Measurements from ENCODE around the gene WDSUB1.

WDSUB1 gene

DNA sequence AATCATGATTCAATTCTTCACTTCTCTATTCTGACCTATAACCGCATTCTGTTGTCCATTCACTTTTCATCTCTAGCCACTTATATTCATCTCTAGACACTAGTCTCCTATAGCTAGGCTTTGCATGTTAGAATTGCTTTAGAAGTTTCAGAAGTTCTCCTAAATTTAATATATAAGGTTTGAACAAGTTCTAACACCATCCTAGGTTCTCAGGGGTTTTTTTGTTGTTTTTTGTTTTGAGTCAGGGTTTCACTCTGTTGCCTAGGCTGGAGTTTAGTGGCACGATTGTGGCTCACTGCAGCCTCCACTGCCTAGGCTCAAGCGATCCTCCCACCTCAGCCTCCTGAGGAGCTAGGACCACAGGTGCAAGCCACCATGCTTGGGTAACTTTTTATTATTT lies 19.9 kb downstream of the WDSUB1 start:
- no peak for DNase-seq

- DNase-seq: no peak
Measured at GRCh38 chr2:159265171-159265576, 21.3 kb downstream of the WDSUB1 start.

GRCh38 chr2:159262904-159263303 lies 23.6 kb downstream of the WDSUB1 start:
- DNase-seq: no peak

DNA sequence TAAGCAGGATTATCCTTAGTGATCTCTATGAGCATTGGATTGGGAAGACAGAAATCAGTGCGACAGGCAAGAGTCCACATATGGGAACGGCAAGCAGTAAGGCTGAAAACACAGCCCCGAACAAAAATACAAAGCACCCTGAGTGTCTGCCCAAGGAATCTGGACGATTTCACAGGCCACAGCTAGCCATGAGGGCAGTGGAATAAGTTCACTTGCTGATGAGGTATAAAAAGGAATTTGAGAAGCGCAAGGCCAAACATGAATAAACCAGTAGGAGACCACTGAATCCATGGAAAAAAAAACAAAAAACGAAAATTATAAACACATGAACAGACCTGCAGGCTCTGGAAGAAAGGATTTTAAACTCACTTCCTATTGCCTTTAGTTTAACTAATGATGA lies 24.3 kb downstream of the WDSUB1 start:
- no peak for DNase-seq

DNA sequence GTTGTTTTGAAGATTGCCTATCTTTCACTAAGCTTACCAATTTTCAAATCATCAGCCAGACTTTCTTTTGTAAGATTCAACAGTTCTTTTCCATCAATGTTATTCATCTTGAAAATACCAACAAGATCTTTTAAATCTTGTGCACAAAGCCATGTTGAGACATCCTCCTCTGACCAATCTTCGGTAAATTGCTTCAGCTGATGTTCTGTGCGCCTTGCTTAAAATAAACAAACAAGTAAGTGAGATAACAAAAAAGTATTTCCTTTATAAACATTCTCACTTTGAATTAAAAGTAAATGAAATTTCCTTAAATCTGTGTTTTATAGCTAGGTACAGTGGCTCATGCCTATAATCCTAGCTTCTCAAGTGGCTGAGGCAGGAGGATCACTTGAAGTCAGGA lies 30.3 kb downstream of the WDSUB1 start:
- DNase-seq: no peak

GRCh38 chr2:159252905-159253304 lies 33.6 kb downstream of the WDSUB1 start:
- DNase-seq: no peak

GRCh38 chr2:159251296-159252173 lies 35.0 kb downstream of the WDSUB1 start:
- DNase-seq: no peak

GRCh38 chr2:159249990-159250715 lies 36.4 kb downstream of the WDSUB1 start:
- no peak for DNase-seq

DNA sequence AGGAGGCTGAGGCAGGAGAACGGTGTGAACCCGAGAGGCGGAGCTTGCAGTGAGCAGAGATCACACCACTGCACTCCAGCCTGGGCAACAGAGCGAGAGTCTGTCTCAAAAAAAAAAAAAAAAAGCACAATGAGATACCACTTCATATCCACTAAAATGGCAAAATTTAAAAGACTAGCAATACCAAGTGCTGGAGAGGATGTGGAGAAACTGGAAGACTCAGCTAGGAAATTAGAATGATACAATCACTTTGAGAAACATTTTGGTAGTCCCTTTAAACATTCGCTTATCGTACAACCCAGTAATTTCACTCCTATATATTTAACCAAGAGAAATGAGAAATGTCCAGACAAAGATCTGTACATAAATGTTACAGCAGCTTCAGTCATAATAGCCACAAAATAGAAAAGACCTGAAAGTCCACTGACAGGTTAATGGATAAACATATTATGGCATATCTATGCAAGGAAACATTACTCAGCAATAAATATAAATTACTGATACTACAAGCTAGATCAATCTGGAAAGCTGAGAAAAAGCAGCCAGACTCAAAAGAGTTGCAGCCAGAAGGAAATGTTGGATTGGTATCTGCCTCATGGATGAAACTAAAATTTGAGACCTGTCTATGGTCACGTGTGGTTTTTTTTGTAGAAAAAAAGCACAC lies 40.0 kb downstream of the WDSUB1 start:
- DNase-seq: no peak

GRCh38 chr2:159243529-159243928 lies 43.0 kb downstream of the WDSUB1 start:
- no peak for DNase-seq

GRCh38 chr2:159234868-159235267 lies 51.6 kb downstream of the WDSUB1 start:
- DNase-seq: no peak

- no peak for DNase-seq
Measured at GRCh38 chr2:159232456-159233170, 53.9 kb downstream of the WDSUB1 start.

DNA sequence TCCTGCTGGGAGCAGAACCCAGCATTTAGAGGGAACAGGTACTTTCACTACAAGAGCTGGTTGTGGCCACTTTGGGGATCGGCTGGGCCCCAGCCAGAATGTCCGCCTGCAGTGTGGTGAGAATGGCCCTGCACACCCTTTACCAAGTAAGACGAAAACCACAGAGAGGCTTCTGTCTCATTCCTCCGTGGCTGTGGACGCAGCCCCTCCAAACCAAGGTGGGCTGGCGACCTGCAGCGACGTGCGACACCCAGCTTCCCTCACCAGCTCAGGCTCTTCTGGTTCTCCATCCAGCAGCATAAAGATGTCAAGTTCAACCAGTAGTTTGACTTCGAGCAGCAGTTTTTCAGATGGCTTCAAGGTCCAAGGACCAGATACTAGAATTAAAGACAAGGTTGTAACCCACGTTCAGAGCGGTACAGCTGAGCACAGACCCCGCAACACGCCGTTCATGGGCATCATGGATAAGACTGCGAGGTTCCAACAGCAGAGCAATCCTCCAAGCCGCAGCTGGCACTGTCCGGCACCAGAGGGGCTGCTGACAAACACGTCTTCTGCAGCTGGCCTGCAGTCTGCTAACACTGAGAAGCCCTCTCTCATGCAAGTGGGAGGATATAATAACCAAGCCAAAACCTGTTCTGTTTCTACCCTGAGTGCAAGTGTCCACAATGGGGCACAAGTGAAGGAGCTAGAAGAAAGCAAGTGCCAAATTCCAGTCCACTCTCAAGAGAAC lies 56.2 kb downstream of the WDSUB1 start:
- DNase-seq: no peak

DNA sequence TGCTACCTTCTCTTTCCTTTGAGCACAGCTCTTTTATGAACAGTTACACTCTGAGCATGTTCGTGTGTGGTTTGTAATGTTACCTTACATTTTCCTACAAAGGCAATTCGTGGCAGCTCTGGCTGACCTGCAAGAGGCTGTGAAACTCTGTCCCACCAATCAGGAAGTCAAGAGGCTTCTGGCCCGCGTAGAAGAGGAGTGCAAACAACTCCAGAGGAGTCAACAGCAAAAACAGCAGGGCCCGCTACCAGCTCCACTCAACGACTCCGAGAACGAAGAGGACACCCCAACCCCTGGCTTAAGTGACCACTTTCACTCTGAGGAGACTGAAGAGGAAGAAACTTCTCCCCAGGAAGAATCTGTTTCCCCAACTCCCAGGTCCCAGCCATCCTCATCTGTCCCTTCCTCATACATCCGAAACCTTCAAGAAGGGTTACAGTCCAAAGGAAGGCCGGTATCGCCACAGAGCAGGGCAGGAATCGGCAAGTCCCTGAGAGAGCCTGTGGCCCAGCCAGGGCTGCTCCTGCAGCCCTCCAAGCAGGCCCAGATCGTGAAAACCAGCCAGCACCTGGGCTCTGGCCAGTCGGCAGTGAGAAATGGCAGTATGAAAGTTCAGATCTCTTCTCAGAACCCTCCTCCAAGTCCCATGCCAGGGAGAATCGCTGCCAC lies 56.9 kb downstream of the WDSUB1 start:
- no peak for DNase-seq

DNA sequence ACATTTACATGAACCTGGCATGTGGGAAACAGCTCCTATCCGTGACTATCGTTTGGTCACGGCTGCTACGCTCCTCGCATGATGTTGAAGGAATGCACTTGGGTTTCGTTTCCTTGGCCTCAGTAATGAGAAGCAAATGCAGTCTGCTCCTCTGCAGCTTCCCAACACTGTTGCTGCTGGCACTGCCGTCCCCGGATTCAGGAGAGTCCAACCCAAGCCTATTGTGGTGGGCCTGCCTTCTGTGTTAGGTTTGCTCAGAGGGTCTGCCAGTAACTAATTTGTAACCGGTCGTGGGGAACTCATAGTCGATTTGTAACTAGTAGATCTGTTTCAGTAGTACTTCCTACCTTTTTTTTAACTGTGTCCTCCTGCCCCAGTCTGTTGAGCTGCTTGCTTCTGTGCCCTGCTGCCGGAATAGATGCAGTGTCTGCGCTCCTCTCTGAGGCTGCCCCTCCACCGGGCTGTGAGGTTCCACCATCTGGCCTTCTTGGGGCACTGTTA lies 58.4 kb downstream of the WDSUB1 start:
- no peak for DNase-seq

DNA sequence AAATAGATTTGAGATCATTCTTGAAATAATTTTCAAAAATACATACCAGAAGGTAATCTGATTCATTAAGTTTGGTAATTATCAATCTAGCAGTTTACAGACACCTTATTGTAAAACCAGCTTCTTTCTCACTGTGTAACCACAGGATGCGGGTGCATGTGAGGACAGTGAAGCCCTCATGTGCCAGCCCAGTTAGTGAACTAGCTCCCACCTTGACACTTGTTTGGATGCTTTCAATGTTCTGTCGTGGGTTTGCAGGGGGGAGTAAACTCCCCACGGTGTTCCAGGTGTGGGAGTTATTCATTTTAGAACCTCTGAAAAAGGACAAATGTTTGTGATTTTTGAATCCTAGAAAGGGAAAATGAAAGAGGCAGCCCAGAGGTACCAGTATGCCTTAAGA lies 59.0 kb downstream of the WDSUB1 start:
- DNase-seq: no peak

- no peak for DNase-seq
Measured at GRCh38 chr2:159226608-159227385, 59.7 kb downstream of the WDSUB1 start.

DNA sequence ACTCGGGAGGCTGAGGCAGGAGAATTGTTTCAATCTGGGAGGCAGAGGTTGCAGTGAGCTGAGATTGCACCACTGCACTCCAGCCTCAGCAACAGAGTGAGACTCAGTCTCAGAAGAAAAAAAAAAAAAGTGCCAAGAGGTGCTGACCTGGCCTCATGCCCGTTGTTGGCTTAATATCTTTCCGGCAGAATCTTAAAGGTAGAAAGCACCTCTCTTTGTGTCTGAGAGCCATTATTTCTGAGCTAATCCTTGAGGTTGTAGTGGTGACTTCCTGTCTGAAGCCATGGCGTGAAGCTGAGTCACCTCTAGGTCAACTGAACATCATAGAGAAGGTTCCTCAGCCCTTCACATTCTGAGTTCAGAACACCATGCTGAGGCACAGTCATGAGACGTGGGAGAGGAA lies 60.4 kb downstream of the WDSUB1 start:
- DNase-seq: no peak

- no peak for DNase-seq
Measured at GRCh38 chr2:159225025-159226016, 61.2 kb downstream of the WDSUB1 start.
